ENCODE measurements around the gene E2F6. TPM values are rescaled to one million over a fixed set of nuclear protein-coding genes. Genes with fewer than 3 reads are reported as not detected.

Gene E2F6
- polyA plus RNA-seq, 1 of the 3 experiments (the other 2 are of a cell fraction), result 15.3 TPM

DNA sequence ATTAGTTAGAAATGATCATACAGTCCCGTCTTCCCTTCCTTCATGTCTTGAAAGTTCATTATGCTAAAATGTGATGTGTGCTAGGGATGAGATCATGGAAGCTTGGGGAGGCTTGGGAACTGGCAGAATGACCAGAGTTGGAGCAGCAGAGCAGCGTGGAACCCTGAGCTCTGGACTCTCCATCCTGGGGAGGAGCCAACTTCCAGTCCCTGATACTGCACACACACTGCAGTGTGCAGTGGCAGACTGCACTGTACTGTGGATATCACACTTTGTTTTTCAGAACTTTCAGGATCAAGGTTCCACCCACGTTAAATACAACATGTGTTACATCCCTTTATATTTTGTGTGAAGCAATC lies 40.6 kb upstream of the E2F6 start:
- CTCF ChIA-PET, result interaction anchor here (1.1 to 2.6 kb wide), 4 partner anchors 76 to 273 kb away, joined by 3 to 13 read pairs (median 4); no protein-coding TSS in a partner anchor
- POLR2A ChIA-PET, result no interaction called here

DNA sequence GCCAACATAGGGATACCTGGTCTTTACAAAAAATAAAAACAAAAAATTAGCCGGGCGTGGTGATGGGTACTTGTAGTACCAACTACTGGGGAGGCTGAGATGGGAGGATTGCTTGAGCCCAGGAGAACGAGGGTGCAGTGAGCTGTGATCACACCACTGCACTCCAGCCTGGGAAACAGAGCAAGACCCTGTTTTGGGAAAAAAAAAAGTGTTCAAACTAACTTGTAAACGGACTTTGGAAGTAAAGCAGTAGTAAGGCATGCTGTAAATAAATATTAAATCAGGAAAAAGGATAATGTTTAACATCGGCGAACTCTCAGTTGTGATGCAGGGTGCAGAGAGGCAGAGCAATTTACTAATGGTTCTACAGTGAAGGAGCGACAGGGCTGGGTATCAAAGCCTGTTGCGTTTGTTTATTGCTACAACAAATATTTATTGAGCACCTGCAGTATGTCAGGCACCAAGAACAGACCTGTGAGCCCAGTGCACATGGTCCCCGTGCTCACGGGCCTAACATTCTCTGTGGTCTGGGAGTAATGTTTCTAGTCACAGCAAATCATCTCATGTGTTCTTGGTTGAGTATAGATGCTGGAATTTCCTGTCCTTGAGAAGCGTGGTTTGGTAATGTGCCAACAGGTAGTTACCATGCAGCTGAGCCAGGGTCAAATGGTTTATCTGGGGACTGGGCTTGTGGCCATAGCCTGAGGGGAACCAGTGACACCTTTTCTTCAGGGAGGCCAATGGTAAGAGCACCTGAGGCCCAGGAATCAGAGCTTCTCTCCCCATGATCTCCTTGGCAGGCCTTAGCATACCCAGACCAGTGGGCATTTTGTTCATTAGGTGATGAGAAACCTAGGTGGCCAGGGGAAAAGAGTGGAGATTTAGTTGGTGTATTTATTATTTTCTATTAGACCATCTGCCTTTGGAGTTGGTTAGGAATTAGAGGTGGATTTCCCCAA lies 40.0 kb upstream of the E2F6 start:
- H2AFZ ChIP-seq (ENCODE audit: low read depth), result no peak overlapping the region
- WGBS (ENCODE audit: low lambda C conversion rate), result 67% methylated on average over 11 of the region's 11 CpGs
- POLR2A ChIA-PET, result no interaction called here
- no peak overlapping the region for H3K4me2 ChIP-seq
- no peaks in the 10 kb centered on the region for H4K20me1 ChIP-seq (ENCODE audit: insufficient read depth)
- H3K9me3 ChIP-seq, result peaks cover 7% of the 10 kb centered on the region; the same call in 1 of the 2 replicates
- H3K4me1 ChIP-seq (ENCODE audit: control insufficient read depth in 1 of 2, insufficient read depth in 2 of 2, low read depth in 1 of 2, low read length in 1 of 2), result peaks cover 0 to 13% of the 10 kb centered on the region in 2 experiments; a peak in 2 of 4 replicates
- no peak overlapping the region for H3K4me3 ChIP-seq (ENCODE audit: low read depth in 2 of 2, low read length in 1 of 2)
- H3F3A ChIP-seq (replicated peaks; ENCODE audit: insufficient read depth), result no peaks in the 10 kb centered on the region
- H3K79me2 ChIP-seq (ENCODE audit: insufficient read depth), result no peaks in the 10 kb centered on the region
- DNase-seq, result no peak
- CTCF ChIA-PET, result interaction anchor here (1.1 to 2.6 kb wide), 3 partner anchors 77 to 274 kb away, joined by 4 to 13 read pairs (median 4); no protein-coding TSS in a partner anchor
- H3K9ac ChIP-seq, result no peak overlapping the region
- H3K27me3 ChIP-seq (ENCODE audit: insufficient read depth), result no peaks in the 10 kb centered on the region
- no peak overlapping the region for H3K27ac ChIP-seq (ENCODE audit: low read depth in 2 of 2, low read length in 1 of 2)
- H3K36me3 ChIP-seq (replicated peaks in 1 of 2; ENCODE audit: control insufficient read depth in 1 of 2, insufficient read depth in 2 of 2, low read length in 1 of 2), result no peaks in the 10 kb centered on the region
- H3K9me2 ChIP-seq, result no peaks in the 10 kb centered on the region
- TF ChIP-seq, protein P1, sequence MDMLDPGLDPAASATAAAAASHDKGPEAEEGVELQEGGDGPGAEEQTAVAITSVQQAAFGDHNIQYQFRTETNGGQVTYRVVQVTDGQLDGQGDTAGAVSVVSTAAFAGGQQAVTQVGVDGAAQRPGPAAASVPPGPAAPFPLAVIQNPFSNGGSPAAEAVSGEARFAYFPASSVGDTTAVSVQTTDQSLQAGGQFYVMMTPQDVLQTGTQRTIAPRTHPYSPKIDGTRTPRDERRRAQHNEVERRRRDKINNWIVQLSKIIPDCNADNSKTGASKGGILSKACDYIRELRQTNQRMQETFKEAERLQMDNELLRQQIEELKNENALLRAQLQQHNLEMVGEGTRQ (IDR thresholded peaks at IDR 0.05; ENCODE audit: borderline replicate concordance, low read depth, low read length), result no peak
- TF ChIP-seq, protein P2, sequence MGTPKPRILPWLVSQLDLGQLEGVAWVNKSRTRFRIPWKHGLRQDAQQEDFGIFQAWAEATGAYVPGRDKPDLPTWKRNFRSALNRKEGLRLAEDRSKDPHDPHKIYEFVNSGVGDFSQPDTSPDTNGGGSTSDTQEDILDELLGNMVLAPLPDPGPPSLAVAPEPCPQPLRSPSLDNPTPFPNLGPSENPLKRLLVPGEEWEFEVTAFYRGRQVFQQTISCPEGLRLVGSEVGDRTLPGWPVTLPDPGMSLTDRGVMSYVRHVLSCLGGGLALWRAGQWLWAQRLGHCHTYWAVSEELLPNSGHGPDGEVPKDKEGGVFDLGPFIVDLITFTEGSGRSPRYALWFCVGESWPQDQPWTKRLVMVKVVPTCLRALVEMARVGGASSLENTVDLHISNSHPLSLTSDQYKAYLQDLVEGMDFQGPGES (IDR thresholded peaks at IDR 0.05; ENCODE audit: low read depth, low read length), result no peak
- TF ChIP-seq RCOR1 (IDR thresholded peaks at IDR 0.05; ENCODE audit: low read length), result no peak
- TF ChIP-seq TCF12 (IDR thresholded peaks at IDR 0.05), result peak; percentile 51; the same call in 1 of the 2 replicates
- no peak for TF ChIP-seq SMC3 (IDR thresholded peaks at IDR 0.05; ENCODE audit: low read depth, low read length)
- TF ChIP-seq YY1 (IDR thresholded peaks at IDR 0.05; ENCODE audit: low read depth), result no peak
- no peak for TF ChIP-seq TEAD4 (IDR thresholded peaks at IDR 0.05; ENCODE audit: borderline replicate concordance, insufficient read depth)
- no peak for TF ChIP-seq MEF2A (IDR thresholded peaks at IDR 0.05; ENCODE audit: borderline replicate concordance, low read depth)
- no peak for TF ChIP-seq RAD21 (IDR thresholded peaks at IDR 0.05; ENCODE audit: low read length)
- no peak for TF ChIP-seq POLR2AphosphoS5 (IDR thresholded peaks at IDR 0.05; ENCODE audit: low read depth, low read length)
- TF ChIP-seq, protein P3, sequence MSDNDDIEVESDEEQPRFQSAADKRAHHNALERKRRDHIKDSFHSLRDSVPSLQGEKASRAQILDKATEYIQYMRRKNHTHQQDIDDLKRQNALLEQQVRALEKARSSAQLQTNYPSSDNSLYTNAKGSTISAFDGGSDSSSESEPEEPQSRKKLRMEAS (IDR thresholded peaks at IDR 0.05; ENCODE audit: low read depth), result peak; percentile 19; the same call in 1 of the 2 replicates

More for the DNA sequence above, 40.6 kb upstream of the E2F6 start:
- Histone ChIP-seq H2AFZ (ENCODE audit: low read depth) (no peak overlapping the region), H3K4me2 (no peak overlapping the region), H3K27me3 (ENCODE audit: insufficient read depth) (no peaks in the 10 kb centered on the region), H3K9me3 (peaks cover 7% of the 10 kb centered on the region; the same call in 1 of the 2 replicates), H3K4me1 (ENCODE audit: control insufficient read depth in 1 of 2, insufficient read depth in 2 of 2, low read depth in 1 of 2, low read length in 1 of 2) (peaks cover 0 to 13% of the 10 kb centered on the region in 2 experiments; a peak in 2 of 4 replicates), H3F3A (replicated peaks; ENCODE audit: insufficient read depth) (no peaks in the 10 kb centered on the region), H3K36me3 (replicated peaks in 1 of 2; ENCODE audit: control insufficient read depth in 1 of 2, insufficient read depth in 2 of 2, low read length in 1 of 2) (no peaks in the 10 kb centered on the region), H3K9ac (no peak overlapping the region), H3K4me3 (ENCODE audit: low read depth in 2 of 2, low read length in 1 of 2) (no peak overlapping the region), H3K79me2 (ENCODE audit: insufficient read depth) (no peaks in the 10 kb centered on the region), H3K27ac (ENCODE audit: low read depth in 2 of 2, low read length in 1 of 2) (no peak overlapping the region), H4K20me1 (ENCODE audit: insufficient read depth) (no peaks in the 10 kb centered on the region), H3K9me2 (no peaks in the 10 kb centered on the region)
- 54% methylated on average over 3 of the region's 3 CpGs for WGBS (ENCODE audit: low lambda C conversion rate)
- TF ChIP-seq RAD21 (IDR thresholded peaks at IDR 0.05; ENCODE audit: low read length) (no peak), POLR2AphosphoS5 (IDR thresholded peaks at IDR 0.05; ENCODE audit: low read depth, low read length) (no peak), TEAD4 (IDR thresholded peaks at IDR 0.05; ENCODE audit: borderline replicate concordance, insufficient read depth) (no peak), FOXM1 (IDR thresholded peaks at IDR 0.05; ENCODE audit: low read depth) (no peak), YY1 (IDR thresholded peaks at IDR 0.05; ENCODE audit: low read depth) (no peak), SMC3 (IDR thresholded peaks at IDR 0.05; ENCODE audit: low read depth, low read length) (no peak), FOSL2 (IDR thresholded peaks at IDR 0.05; ENCODE audit: borderline replicate concordance, low read depth) (no peak), NFIC (IDR thresholded peaks at IDR 0.05; ENCODE audit: borderline replicate concordance) (no peak), RFX5 (IDR thresholded peaks at IDR 0.05; ENCODE audit: low read length) (no peak), MEF2A (IDR thresholded peaks at IDR 0.05; ENCODE audit: borderline replicate concordance, low read depth) (no peak), EZH2phosphoT487 (IDR thresholded peaks at IDR 0.05; ENCODE audit: borderline replicate concordance, low read depth) (no peak), TCF12 (IDR thresholded peaks at IDR 0.05) (no peak), SIN3A (IDR thresholded peaks at IDR 0.05; ENCODE audit: borderline replicate concordance, low read depth, low read length) (no peak)
- TF ChIP-seq, protein P4, sequence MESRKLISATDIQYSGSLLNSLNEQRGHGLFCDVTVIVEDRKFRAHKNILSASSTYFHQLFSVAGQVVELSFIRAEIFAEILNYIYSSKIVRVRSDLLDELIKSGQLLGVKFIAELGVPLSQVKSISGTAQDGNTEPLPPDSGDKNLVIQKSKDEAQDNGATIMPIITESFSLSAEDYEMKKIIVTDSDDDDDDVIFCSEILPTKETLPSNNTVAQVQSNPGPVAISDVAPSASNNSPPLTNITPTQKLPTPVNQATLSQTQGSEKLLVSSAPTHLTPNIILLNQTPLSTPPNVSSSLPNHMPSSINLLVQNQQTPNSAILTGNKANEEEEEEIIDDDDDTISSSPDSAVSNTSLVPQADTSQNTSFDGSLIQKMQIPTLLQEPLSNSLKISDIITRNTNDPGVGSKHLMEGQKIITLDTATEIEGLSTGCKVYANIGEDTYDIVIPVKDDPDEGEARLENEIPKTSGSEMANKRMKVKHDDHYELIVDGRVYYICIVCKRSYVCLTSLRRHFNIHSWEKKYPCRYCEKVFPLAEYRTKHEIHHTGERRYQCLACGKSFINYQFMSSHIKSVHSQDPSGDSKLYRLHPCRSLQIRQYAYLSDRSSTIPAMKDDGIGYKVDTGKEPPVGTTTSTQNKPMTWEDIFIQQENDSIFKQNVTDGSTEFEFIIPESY (IDR thresholded peaks at IDR 0.05; ENCODE audit: borderline replicate concordance, low read depth), result no peak
- TF ChIP-seq, protein P3 (IDR thresholded peaks at IDR 0.05; ENCODE audit: low read depth), result no peak
- TF ChIP-seq, protein P5, sequence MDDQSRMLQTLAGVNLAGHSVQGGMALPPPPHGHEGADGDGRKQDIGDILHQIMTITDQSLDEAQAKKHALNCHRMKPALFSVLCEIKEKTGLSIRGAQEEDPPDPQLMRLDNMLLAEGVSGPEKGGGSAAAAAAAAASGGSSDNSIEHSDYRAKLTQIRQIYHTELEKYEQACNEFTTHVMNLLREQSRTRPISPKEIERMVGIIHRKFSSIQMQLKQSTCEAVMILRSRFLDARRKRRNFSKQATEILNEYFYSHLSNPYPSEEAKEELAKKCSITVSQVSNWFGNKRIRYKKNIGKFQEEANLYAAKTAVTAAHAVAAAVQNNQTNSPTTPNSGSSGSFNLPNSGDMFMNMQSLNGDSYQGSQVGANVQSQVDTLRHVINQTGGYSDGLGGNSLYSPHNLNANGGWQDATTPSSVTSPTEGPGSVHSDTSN (IDR thresholded peaks at IDR 0.05), result no peak
- DNase-seq, result no peak

Data from SK-N-SH (cell line).